Left lobe of liver (tissue), 2 donors: ENCODE data around the gene TXNRD2. TPM values are rescaled to one million over a fixed set of nuclear protein-coding genes. Genes with fewer than 3 reads are reported as not detected.
A peak's percentile ranks its signal among the peaks of the same experiment; 100 is the strongest.
"Not testable (repeated sequence)": the region's sequence is repeated elsewhere in the genome, so short reads cannot be mapped to it uniquely, and the experiment has no call there.

Source experiments
- ATAC-seq: fragments of 200-7000 bp; cut with Tn5 transposase; one replicate; pipeline ENCODE4 v1.9.1; 2020; ENCODE audit warnings: mild to moderate bottlenecking, moderate library complexity
- DNase-seq: peaks from one replicate; pipeline ENCODE4 v3.0.0-alpha.2; 2020; ENCODE audit warnings: low spot score
- total RNA-seq: library from RNA; stranded (reverse); gene quantifications from one replicate; pipeline ENCODE4 v1.2.1, GENCODE V29; 2021
- donor health status: DM: no; HTN: no; CAD: no; lungs with moderate emphysema.
- donor health status: DM: no; HTN: yes; CAD: no.

Gene TXNRD2
- total RNA-seq, 1 donor from 2014 or later: 44.6 TPM

DNA sequence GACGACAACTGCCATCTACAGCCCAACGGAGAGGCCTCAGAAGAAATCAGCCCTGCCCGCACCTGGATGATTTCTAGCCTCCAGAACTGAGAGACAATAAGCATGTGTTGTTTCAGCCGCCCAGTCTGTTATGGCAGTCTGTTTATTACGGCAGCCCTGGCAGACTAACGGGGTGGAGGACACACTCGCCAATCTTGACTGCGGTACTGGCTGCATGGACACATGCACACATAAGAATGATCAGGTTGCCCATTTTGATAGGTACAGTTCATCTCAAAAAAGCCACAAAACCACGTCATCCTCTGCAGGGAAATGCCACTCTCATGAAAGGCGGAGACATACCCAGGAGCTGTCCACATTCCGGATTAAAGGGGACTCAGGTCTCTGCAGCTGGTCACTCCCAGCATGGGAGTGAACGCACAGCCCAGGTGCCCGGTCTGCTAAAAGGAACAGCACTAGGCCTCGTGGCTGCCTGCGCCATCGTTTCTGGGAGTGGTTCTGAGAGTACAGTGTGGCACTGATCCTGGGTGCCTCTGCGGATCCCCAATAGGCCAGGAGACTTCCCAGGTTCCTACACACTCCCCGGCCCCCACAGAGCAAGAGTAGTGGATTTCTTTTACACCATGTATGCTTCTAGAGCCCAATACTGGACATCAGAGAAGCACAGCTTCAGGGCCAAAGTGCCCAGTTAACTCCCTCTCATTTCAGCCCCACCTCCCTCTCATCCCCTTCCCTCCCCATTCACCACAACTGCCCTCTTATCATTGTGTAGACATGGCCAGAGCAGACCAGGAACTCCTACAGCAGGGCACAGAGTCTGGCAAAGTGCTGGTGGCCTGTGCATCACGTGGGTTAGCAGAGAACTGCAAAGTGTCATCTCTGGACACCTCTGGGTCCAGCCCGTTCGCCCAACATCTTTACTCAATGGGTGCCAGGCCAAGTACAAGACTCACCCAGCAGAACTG is 11.8 kb downstream of the TXNRD2 start:
- DNase-seq: no peak
- ATAC-seq: no peak

- no peak for DNase-seq
- peak; percentile 30 for ATAC-seq
Observed at GRCh38 chr22:19928207-19928606, 13.4 kb downstream of the TXNRD2 start.

- ATAC-seq: no peak
- DNase-seq: no peak
Observed at GRCh38 chr22:19927696-19928095, 13.9 kb downstream of the TXNRD2 start.

GRCh38 chr22:19926028-19926427 is 15.6 kb downstream of the TXNRD2 start:
- not testable (repeated sequence) for DNase-seq, ATAC-seq

- DNase-seq (no peak), ATAC-seq (no peak)
Observed at GRCh38 chr22:19923914-19924513, 17.6 kb downstream of the TXNRD2 start.

DNA sequence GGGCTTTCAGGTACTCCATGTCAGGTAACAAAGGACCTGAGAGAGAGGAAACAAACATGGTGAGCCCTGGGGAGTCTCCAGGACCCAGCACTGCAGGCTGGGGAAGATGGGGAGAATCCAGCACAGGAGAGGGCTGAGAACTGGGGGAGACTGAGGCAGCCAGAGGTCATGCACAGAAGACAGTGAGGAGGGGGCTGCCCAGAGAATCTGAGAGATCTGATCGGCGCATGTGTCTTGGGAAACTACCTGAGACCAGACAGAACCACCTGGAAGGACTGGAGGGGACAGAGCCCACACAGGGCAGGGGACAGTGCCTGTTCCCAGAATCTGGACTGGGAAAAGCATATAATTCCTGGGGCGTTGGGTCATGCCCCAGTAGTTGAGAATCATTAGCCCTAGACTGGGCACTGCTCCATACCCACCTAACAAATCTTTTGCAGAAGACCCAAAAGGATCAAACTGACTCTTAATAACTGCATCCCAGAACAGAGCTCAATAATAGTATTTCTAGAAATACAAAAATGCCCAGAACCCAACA is 20.0 kb downstream of the TXNRD2 start:
- ATAC-seq (peak; percentile 52), DNase-seq (no peak)

DNA sequence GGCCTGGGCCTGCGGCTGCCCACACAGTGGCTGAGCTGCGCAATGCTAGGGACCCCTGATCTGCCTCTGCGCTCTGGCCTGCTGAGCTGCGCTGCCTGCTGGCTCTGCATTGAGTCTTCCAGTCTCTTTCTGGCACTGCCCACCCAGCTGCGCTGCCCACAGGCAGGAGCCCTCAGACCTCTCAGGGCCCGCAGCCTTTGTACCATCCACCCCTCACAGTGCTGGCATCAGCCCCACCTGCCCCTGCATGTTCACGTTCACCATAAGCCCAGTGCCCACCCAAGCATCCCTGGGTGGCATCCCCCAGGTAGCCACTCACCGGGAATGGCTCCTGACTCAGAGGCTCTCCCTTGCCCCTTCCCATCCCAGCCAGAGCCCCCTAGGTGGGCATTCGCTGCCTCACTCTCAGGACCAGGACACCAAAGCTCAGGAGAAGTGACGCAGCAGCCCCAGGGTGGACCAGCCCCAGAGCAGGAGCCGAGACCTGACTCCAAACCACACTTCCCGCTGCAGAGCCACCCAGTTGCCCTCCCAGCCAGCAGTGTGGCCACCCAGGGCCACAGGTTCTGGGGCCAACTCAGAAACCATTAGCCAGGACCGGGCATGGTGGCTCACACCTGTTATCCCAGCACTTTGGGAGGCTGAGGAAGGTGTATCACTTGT is 21.8 kb downstream of the TXNRD2 start:
- DNase-seq (no peak), ATAC-seq (no peak)

GRCh38 chr22:19918332-19919106 is 23.1 kb downstream of the TXNRD2 start:
- no peak for DNase-seq
- ATAC-seq: no peak

DNA sequence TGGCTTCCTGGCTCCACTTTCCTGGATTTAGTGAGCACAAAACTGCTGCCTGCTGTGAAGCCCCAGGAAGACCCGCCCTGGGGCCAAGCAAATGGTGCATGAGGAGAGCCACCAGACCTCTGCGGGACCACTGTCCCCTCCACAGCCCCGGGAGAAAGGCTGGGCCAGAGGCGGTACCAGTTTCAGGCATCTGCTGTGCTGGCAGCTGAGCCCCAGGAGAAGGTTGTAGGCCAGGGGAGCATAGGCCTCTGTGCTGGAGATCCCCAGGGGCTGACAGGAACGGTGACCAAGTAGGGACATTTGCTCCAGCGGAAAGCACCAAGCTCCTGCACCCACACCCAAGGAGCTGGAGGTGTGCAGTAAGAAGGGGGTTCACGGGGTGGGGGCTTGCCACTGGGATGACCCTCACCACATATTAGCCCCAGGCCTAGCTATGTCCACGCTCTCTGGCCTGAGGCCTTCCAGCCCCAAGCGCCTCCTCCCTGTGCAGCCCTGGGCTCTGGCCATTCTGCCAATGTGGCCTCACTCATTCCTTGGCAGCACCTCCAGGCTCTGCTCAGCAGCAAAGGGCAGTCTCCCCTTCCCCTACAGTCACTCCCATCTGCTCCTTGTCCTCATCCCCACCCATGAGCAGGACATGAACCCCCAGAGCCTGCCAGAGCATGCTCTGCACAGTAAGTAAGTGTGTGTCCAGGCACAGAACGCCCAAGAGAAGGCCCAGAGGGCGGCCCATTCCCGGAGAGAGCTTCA is 24.1 kb downstream of the TXNRD2 start:
- no peak for DNase-seq
- no peak for ATAC-seq

GRCh38 chr22:19916941-19917340 is 24.7 kb downstream of the TXNRD2 start:
- ATAC-seq: no peak
- no peak for DNase-seq

DNA sequence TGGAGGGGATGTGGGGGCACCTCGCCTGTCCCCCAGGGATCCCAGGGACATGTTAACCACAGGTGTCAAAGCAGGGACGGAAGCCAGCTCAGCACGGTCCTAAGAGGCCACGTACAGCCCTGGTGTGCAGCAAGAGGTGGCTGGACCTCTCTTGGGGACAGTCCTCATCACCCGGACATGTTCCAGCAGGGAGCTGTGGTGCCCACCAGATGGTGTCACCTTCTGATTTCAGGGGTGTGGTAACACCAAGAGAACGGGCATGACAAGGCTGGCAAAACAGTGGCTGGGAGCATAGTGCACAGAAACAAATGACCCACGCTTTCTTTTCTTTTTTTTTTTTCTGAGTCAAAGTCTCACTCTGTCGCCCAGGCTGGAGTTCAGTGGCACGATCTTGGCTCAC is 25.6 kb downstream of the TXNRD2 start:
- DNase-seq (peak; percentile 53), ATAC-seq (peak; percentile 79)

DNA sequence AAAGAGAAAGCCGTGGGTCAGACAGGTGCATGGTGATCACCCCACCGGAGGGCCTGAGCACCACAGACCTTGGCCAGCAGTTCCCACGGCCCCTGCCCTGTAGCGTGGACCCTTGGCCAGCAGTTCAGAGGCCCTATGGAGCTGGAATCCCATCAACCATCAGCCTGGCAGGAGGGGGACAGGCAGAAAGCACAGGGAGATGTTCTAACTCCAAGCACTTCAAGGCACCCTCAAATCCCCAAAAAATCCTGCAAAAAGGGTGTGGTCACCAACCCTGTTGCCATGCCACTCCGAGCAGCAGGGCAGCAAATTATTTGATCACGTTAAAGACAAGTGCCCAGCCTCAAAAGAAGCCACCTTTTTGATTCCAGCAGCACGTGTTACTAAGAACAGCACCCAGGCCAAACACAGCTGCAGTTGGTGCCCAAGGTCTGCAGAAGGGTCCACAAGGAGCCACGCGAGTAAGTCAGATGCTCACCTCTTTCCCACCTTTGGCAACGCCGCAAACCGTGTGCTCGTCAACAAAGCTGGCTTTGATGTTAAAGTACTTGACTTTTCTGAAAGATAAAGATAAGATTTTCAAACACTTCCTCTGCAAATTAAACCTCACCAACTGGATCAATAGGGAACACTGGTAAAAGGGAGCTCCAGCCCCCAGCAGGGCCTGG is 26.2 kb downstream of the TXNRD2 start:
- no peak for DNase-seq
- ATAC-seq: no peak

DNA sequence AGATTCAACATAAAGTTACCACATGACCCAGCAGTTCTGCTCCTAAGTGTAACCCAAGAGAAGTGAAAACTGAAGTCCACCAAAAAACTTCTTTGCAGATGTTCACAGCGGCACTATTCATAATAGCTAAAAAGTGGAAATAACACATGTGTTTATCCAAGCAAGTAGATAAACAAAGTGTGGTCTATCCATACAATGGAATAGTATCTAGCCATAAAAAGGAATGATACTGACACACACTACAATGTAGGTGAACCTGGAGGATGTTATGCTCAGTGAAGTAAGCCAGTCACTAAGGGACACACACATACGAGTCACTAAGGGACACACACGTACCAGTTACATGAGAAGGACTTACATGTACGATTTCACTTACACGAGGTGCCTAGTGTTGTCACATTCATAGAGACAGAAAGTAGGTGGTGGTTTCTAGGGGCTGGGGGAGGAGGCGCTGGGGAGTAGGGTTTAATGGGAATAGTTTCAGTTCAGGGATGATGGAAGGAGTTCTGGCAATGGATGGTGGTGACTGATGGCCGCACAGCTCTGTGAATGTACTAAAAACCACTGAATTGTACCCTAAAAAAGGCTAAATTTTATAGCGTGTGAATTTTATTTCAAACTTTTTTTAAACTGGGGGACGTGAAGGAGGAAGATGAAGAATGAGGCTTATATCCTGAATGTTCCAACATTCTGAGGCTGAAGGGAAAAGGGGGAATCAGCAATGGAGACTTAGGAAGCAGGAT is 27.2 kb downstream of the TXNRD2 start:
- ATAC-seq: no peak
- DNase-seq: no peak

GRCh38 chr22:19913337-19913936 is 28.2 kb downstream of the TXNRD2 start:
- DNase-seq (no peak), ATAC-seq (no peak)

- DNase-seq (no peak), ATAC-seq (no peak)
Observed at GRCh38 chr22:19912271-19912999, 29.2 kb downstream of the TXNRD2 start.

GRCh38 chr22:19911540-19912270 is 29.9 kb downstream of the TXNRD2 start:
- DNase-seq (no peak), ATAC-seq (no peak)

DNA sequence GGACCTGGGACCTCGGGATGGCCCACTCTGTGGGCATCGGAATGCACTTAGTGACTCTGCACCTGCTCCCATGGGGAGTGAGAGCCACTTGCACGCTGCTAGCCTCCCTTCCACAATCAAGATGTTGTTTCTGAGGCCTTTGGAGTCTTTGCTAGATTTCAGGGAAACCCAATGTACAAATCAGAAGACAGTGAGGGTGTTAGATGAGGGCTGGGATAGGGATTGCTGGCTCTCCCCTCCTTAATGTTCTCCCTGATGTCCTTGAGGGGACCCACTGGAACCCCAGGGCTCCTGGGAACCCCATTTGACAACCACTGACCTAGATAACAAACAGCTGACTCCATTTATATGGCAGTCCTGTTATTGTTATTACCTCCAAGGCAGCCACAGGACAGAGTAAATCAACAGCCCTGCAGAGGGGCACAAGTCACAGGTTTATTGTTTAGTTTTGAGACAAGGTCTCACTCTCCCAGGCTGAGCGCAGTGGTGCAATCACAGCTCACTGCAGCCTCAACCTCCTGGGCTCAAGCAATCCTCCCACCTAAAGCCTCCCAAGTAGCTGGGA is 31.4 kb downstream of the TXNRD2 start:
- no peak for DNase-seq
- peak; percentile 8 for ATAC-seq
